ENCODE data around the gene OR4E1.

OR4E1 gene

GRCh38 chr14:21686468-21686867 is 12.8 kb upstream of the OR4E1 start:
- Histone ChIP-seq H3K9me3 (no peaks in the 10 kb centered on the region), H3K4me3 (no peak overlapping the region), H3K4me1 (no peaks in the 10 kb centered on the region), H3K27me3 (ENCODE audit: low read depth) (no peaks in the 10 kb centered on the region), H3K36me3 (replicated peaks) (no peaks in the 10 kb centered on the region)
- DNase-seq (ENCODE audit: low spot score in 2 of 2): no peak
- in situ Hi-C loops (cut with MboI; ENCODE audit: low sequenced_read_pairs): no loop called here

DNA sequence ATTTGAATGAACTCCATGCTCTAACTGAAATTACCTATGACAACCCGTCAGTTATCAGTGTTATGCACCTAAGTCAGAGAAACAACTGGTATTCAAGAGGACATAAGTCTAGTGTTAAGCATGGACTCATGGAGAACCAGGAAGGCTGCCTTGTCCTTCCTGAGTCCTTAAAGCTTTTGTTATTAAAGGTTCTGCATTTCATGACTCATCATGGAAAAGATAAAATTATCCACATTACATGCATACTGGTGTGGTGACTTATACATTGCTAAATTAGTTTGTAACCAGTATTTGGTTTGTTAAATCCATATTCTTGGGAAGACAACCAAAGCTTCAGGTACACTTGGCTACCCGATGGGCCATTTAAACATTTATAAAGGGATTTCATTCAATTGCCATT is 6.5 kb upstream of the OR4E1 start:
- Histone ChIP-seq H3K36me3 (replicated peaks) (no peaks in the 10 kb centered on the region), H3K9me3 (no peaks in the 10 kb centered on the region), H3K4me1 (no peaks in the 10 kb centered on the region), H3K27me3 (ENCODE audit: low read depth) (no peaks in the 10 kb centered on the region), H3K4me3 (no peak overlapping the region)
- no peak for DNase-seq (ENCODE audit: low spot score in 2 of 2)
- in situ Hi-C loops (cut with MboI; ENCODE audit: low sequenced_read_pairs): no loop called here

GRCh38 chr14:21675566-21675965 is 1.9 kb upstream of the OR4E1 start:
- H3K4me1 ChIP-seq: no peaks in the 10 kb centered on the region
- H3K9me3 ChIP-seq: no peaks in the 10 kb centered on the region
- H3K27me3 ChIP-seq (ENCODE audit: low read depth): no peaks in the 10 kb centered on the region; the same call in 1 of the 2 replicates
- no peak for DNase-seq (ENCODE audit: low spot score in 2 of 2)
- H3K36me3 ChIP-seq (replicated peaks): no peaks in the 10 kb centered on the region
- H3K4me3 ChIP-seq: no peak overlapping the region
- in situ Hi-C loops (cut with MboI; ENCODE audit: low sequenced_read_pairs): no loop called here

- Histone ChIP-seq H3K4me1 (no peaks in the 10 kb centered on the region), H3K27me3 (ENCODE audit: low read depth) (no peaks in the 10 kb centered on the region; the same call in 1 of the 2 replicates), H3K36me3 (replicated peaks) (no peaks in the 10 kb centered on the region), H3K9me3 (no peaks in the 10 kb centered on the region), H3K4me3 (no peak overlapping the region)
- DNase-seq (ENCODE audit: low spot score in 2 of 2): no peak
- in situ Hi-C loops (cut with MboI; ENCODE audit: low sequenced_read_pairs): no loop called here
Observed at GRCh38 chr14:21672116-21672515, 1.5 kb downstream of the OR4E1 start.

- Histone ChIP-seq H3K36me3 (replicated peaks) (no peaks in the 10 kb centered on the region), H3K9me3 (no peaks in the 10 kb centered on the region), H3K27me3 (ENCODE audit: low read depth) (no peaks in the 10 kb centered on the region; the same call in 1 of the 2 replicates), H3K4me3 (no peak overlapping the region), H3K4me1 (no peaks in the 10 kb centered on the region)
- in situ Hi-C loops (cut with MboI; ENCODE audit: low sequenced_read_pairs): no loop called here
- no peak for DNase-seq (ENCODE audit: low spot score in 2 of 2)
Observed at GRCh38 chr14:21671371-21671770, 2.2 kb downstream of the OR4E1 start.

- Histone ChIP-seq H3K36me3 (replicated peaks) (no peaks in the 10 kb centered on the region), H3K4me1 (no peaks in the 10 kb centered on the region), H3K9me3 (no peaks in the 10 kb centered on the region), H3K27me3 (ENCODE audit: low read depth) (no peaks in the 10 kb centered on the region; the same call in 1 of the 2 replicates), H3K4me3 (no peak overlapping the region)
- DNase-seq (ENCODE audit: low spot score in 2 of 2): no peak
- in situ Hi-C loops (cut with MboI; ENCODE audit: low sequenced_read_pairs): no loop called here
Observed at GRCh38 chr14:21669284-21669683, 4.3 kb downstream of the OR4E1 start.

GRCh38 chr14:21668377-21668776 is 5.2 kb downstream of the OR4E1 start:
- in situ Hi-C loops (cut with MboI; ENCODE audit: low sequenced_read_pairs): no loop called here
- no peaks in the 10 kb centered on the region for H3K36me3 ChIP-seq (replicated peaks)
- no peak for DNase-seq (ENCODE audit: low spot score in 2 of 2)
- no peaks in the 10 kb centered on the region for H3K4me1 ChIP-seq
- no peak overlapping the region for H3K4me3 ChIP-seq
- no peaks in the 10 kb centered on the region; the same call in 1 of the 2 replicates for H3K27me3 ChIP-seq (ENCODE audit: low read depth)
- H3K9me3 ChIP-seq: no peaks in the 10 kb centered on the region

DNA sequence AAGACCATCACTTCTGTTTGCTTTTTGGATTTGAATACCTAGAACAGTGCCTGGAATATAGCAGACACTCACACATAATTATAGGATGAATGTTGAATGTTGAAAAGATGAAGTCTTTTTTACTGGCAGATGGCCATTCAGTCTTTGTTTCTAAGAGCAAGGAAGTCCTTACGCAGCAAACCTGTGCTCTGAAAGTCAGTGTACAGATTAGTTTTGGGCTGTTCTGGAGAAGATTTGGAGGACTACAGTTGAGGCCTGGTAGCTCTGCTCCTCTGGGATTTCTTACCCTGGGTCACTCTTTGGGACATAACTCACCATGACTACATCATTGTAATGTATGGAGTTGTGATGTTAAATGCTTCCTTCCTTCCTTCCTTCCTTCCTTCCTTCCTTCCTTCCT is 16.6 kb downstream of the OR4E1 start:
- H3K36me3 ChIP-seq (replicated peaks): no peaks in the 10 kb centered on the region
- no peak for DNase-seq (ENCODE audit: low spot score in 2 of 2)
- no peaks in the 10 kb centered on the region; the same call in 1 of the 2 replicates for H3K4me1 ChIP-seq
- no peaks in the 10 kb centered on the region for H3K9me3 ChIP-seq
- no peak overlapping the region for H3K4me3 ChIP-seq
- peaks cover 7% of the 10 kb centered on the region; the same call in 1 of the 2 replicates for H3K27me3 ChIP-seq (ENCODE audit: low read depth)
- in situ Hi-C loops (cut with MboI; ENCODE audit: low sequenced_read_pairs): no loop called here

GRCh38 chr14:21654215-21654614 is 19.4 kb downstream of the OR4E1 start:
- Histone ChIP-seq H3K36me3 (replicated peaks) (no peaks in the 10 kb centered on the region), H3K4me1 (no peaks in the 10 kb centered on the region), H3K9me3 (no peaks in the 10 kb centered on the region), H3K27me3 (ENCODE audit: low read depth) (peaks cover 7% of the 10 kb centered on the region; the same call in 1 of the 2 replicates), H3K4me3 (no peak overlapping the region)
- in situ Hi-C loops (cut with MboI; ENCODE audit: low sequenced_read_pairs): no loop called here
- DNase-seq (ENCODE audit: low spot score in 2 of 2): no peak

DNA sequence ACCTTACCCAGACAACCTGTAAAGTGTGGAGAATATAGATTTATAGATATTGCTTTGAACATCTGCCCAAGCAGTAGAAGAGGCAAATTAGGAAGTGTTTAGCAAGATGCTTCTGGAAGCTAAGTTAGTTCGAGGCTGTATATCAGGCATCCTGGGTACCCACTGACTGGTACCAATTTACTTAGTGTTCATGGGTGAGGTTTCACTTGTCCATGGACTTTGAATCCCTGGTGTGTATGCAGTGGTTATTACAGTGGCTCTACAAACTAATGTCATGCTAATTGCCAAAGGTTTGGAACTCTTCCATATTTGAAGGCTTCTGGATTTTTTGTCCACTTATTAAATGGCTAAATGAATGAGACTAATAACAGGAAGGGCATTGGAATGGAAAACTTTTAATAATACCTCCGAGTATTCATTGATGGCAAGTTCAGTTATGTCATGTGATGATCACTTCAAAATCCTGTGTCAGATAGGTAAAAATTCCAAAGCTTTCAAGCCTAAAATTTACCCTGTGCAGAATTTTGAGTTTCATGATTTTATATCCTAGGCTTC is 20.2 kb downstream of the OR4E1 start, which contains the start of gene OR4E2:
TSS of gene OR4E2 (plus strand) at position 505 of the 555 bp plus-strand sequence. CDS start 11,248 bp downstream, outside the sequence.
- Histone ChIP-seq H3K36me3 (replicated peaks) (no peaks in the 10 kb centered on the region), H3K9me3 (no peaks in the 10 kb centered on the region), H3K27me3 (ENCODE audit: low read depth) (peaks cover 4% of the 10 kb centered on the region; the same call in 1 of the 2 replicates), H3K4me1 (no peaks in the 10 kb centered on the region), H3K4me3 (no peak within 1 kb of the TSS)
- in situ Hi-C loops (cut with MboI; ENCODE audit: low sequenced_read_pairs): no loop called here
- no peak for DNase-seq (ENCODE audit: low spot score in 2 of 2)

- in situ Hi-C loops (cut with MboI; ENCODE audit: low sequenced_read_pairs): no loop called here
- no peaks in the 10 kb centered on the region for H3K9me3 ChIP-seq
Observed at GRCh38 chr14:21652209-21652808, 21.3 kb downstream of the OR4E1 start.

DNA sequence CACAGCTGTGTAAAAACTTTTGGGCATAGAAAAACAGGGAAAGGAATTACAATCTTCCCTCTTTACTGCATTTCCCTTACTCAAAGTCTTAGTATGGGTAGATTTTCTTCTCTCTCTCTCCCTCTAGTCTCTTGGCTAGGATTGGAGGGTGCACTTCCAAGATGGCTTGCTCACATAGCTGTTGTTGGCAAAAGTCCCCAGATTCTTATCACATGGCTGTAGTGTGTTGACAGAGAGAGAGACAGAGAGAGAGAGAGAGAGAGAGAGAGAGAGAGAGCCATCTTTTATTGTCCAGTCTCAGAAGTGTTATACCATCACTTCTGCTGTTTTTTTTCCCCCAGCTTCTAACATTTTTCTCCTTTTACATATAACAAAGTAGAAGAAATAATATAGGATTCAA is 26.2 kb downstream of the OR4E1 start:
- Histone ChIP-seq H3K36me3 (replicated peaks) (no peaks in the 10 kb centered on the region), H3K9me3 (no peaks in the 10 kb centered on the region), H3K27me3 (ENCODE audit: low read depth) (no peaks in the 10 kb centered on the region), H3K4me3 (no peak overlapping the region), H3K4me1 (no peaks in the 10 kb centered on the region)
- in situ Hi-C loops (cut with MboI; ENCODE audit: low sequenced_read_pairs): no loop called here
- DNase-seq (ENCODE audit: low spot score in 2 of 2): no peak

More at GRCh38 chr14:21652209-21652808, 21.3 kb downstream of the OR4E1 start:
- Histone ChIP-seq H3K36me3 (replicated peaks) (no peaks in the 10 kb centered on the region), H3K4me1 (no peaks in the 10 kb centered on the region), H3K4me3 (no peak overlapping the region), H3K27me3 (ENCODE audit: low read depth) (peaks cover 4% of the 10 kb centered on the region; the same call in 1 of the 2 replicates)
- no peak for DNase-seq (ENCODE audit: low spot score in 2 of 2)

GRCh38 chr14:21643407-21643806 is 30.2 kb downstream of the OR4E1 start:
- in situ Hi-C loops (cut with MboI; ENCODE audit: low sequenced_read_pairs): no loop called here
- DNase-seq (ENCODE audit: low spot score in 2 of 2): no peak
- Histone ChIP-seq H3K36me3 (replicated peaks) (no peaks in the 10 kb centered on the region), H3K4me1 (no peaks in the 10 kb centered on the region), H3K27me3 (ENCODE audit: low read depth) (no peaks in the 10 kb centered on the region), H3K9me3 (no peaks in the 10 kb centered on the region), H3K4me3 (no peak overlapping the region)

DNA sequence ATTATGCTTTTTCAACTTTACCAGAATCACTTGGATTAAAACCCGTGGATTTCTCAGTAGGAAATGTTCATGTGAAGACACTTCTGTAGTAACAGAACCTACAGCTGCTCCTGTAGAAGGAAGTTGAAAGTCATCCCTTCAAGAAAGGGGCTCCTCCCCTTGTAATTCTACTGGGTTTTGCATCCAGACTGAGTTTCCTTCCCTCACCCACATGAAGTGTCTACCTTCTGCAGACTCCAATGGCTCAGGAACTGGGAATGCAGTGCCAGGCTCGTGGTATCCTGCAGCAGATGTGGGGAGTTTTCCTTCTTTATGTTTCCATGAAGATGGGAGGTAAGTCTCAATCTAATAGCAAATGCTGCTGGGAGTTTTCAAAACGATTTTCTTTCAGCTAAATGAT is 30.9 kb downstream of the OR4E1 start:
- in situ Hi-C loops (cut with MboI; ENCODE audit: low sequenced_read_pairs): no loop called here
- H3K9me3 ChIP-seq: no peaks in the 10 kb centered on the region
- no peaks in the 10 kb centered on the region for H3K36me3 ChIP-seq (replicated peaks)
- DNase-seq (ENCODE audit: low spot score in 2 of 2): no peak
- no peaks in the 10 kb centered on the region for H3K27me3 ChIP-seq (ENCODE audit: low read depth)
- no peak overlapping the region for H3K4me3 ChIP-seq
- no peaks in the 10 kb centered on the region for H3K4me1 ChIP-seq
